ENCODE results near the gene ZBTB43.

DNA sequence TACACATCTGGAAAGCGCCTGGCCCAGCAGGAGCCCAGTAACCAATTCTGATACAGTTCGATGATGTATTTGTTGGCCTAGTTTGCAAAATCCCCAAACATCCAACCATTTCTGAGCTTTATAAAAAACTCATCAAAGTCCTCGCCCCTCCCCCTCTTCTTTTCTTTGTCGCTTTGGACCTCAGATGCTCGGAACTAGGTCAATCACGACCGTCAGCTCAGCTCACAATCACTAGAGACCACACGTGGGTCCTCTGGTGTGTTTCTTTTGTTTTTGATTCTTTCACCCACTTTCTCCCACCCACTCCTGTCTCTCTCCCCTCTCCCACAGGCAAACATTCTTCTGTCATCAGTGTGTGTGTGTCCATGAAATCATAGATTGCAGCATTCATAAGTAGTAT is 26.7 kb upstream of the ZBTB43 start:
- TF ChIP-seq, protein P1, sequence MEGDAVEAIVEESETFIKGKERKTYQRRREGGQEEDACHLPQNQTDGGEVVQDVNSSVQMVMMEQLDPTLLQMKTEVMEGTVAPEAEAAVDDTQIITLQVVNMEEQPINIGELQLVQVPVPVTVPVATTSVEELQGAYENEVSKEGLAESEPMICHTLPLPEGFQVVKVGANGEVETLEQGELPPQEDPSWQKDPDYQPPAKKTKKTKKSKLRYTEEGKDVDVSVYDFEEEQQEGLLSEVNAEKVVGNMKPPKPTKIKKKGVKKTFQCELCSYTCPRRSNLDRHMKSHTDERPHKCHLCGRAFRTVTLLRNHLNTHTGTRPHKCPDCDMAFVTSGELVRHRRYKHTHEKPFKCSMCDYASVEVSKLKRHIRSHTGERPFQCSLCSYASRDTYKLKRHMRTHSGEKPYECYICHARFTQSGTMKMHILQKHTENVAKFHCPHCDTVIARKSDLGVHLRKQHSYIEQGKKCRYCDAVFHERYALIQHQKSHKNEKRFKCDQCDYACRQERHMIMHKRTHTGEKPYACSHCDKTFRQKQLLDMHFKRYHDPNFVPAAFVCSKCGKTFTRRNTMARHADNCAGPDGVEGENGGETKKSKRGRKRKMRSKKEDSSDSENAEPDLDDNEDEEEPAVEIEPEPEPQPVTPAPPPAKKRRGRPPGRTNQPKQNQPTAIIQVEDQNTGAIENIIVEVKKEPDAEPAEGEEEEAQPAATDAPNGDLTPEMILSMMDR (IDR thresholded peaks at IDR 0.05) = no peak
- TF ChIP-seq POLR2A (IDR thresholded peaks at IDR 0.05) = no peak

All from vagina (tissue), 2 donors.